ENCODE results near the gene NKX1-1.

NKX1-1 gene

GRCh38 chr4:1427010-1427409 is 20.8 kb upstream of the NKX1-1 start:
- no peak for TF ChIP-seq GATA3 (IDR thresholded peaks at IDR 0.05; ENCODE audit: low read depth, low read length)
- TF ChIP-seq GATA2 (IDR thresholded peaks at IDR 0.05; ENCODE audit: low read depth, low read length) = no peak

- TF ChIP-seq GATA3 (IDR thresholded peaks at IDR 0.05; ENCODE audit: low read depth, low read length) = no peak
- no peak for TF ChIP-seq GATA2 (IDR thresholded peaks at IDR 0.05; ENCODE audit: low read depth, low read length)
These were observed 15.4 kb upstream of the NKX1-1 start for GRCh38 chr4:1421657-1422056.

- no peak for TF ChIP-seq GATA2 (IDR thresholded peaks at IDR 0.05; ENCODE audit: low read depth, low read length)
- TF ChIP-seq GATA3 (IDR thresholded peaks at IDR 0.05; ENCODE audit: low read depth, low read length) = no peak
These were observed 13.5 kb upstream of the NKX1-1 start for GRCh38 chr4:1419708-1420107.

- TF ChIP-seq GATA2 (IDR thresholded peaks at IDR 0.05; ENCODE audit: low read depth, low read length) = no peak
- TF ChIP-seq GATA3 (IDR thresholded peaks at IDR 0.05; ENCODE audit: low read depth, low read length) = no peak
These were observed 12.4 kb upstream of the NKX1-1 start for GRCh38 chr4:1418494-1419285.

GRCh38 chr4:1417522-1418390 is 11.5 kb upstream of the NKX1-1 start:
- TF ChIP-seq GATA2 (IDR thresholded peaks at IDR 0.05; ENCODE audit: low read depth, low read length) = no peak
- no peak for TF ChIP-seq GATA3 (IDR thresholded peaks at IDR 0.05; ENCODE audit: low read depth, low read length)

- TF ChIP-seq GATA3 (IDR thresholded peaks at IDR 0.05; ENCODE audit: low read depth, low read length) (no peak), GATA2 (IDR thresholded peaks at IDR 0.05; ENCODE audit: low read depth, low read length) (no peak)
These were observed 10.7 kb upstream of the NKX1-1 start for GRCh38 chr4:1416948-1417260.

GRCh38 chr4:1416051-1416947 is 10.1 kb upstream of the NKX1-1 start:
- TF ChIP-seq GATA2 (IDR thresholded peaks at IDR 0.05; ENCODE audit: low read depth, low read length) (no peak), GATA3 (IDR thresholded peaks at IDR 0.05; ENCODE audit: low read depth, low read length) (no peak)

- TF ChIP-seq GATA2 (IDR thresholded peaks at IDR 0.05; ENCODE audit: low read depth, low read length) = no peak
- TF ChIP-seq GATA3 (IDR thresholded peaks at IDR 0.05; ENCODE audit: low read depth, low read length) = no peak
These were observed 9.4 kb upstream of the NKX1-1 start for GRCh38 chr4:1415681-1415981.

GRCh38 chr4:1414831-1415680 is 8.8 kb upstream of the NKX1-1 start:
- TF ChIP-seq GATA3 (IDR thresholded peaks at IDR 0.05; ENCODE audit: low read depth, low read length) (no peak), GATA2 (IDR thresholded peaks at IDR 0.05; ENCODE audit: low read depth, low read length) (no peak)

GRCh38 chr4:1413687-1414479 is 7.6 kb upstream of the NKX1-1 start:
- TF ChIP-seq GATA2 (IDR thresholded peaks at IDR 0.05; ENCODE audit: low read depth, low read length) = no peak

GRCh38 chr4:1413204-1413663 is 7.0 kb upstream of the NKX1-1 start:
- no peak for TF ChIP-seq GATA2 (IDR thresholded peaks at IDR 0.05; ENCODE audit: low read depth, low read length)
- TF ChIP-seq GATA3 (IDR thresholded peaks at IDR 0.05; ENCODE audit: low read depth, low read length) = no peak

- TF ChIP-seq GATA3 (IDR thresholded peaks at IDR 0.05; ENCODE audit: low read depth, low read length) (no peak), GATA2 (IDR thresholded peaks at IDR 0.05; ENCODE audit: low read depth, low read length) (no peak)
These were observed 6.3 kb upstream of the NKX1-1 start for GRCh38 chr4:1412376-1413203.

Measured in SH-SY5Y (cell line).